ENCODE data around the gene SRRM3.
"Not testable (repeated sequence)": the region's sequence is repeated elsewhere in the genome, so short reads cannot be mapped to it uniquely, and the experiment has no call there.

Gene SRRM3

GRCh38 chr7:76231071-76231470 is 29.4 kb downstream of the SRRM3 start:
- DNase-seq, result no peak

DNA sequence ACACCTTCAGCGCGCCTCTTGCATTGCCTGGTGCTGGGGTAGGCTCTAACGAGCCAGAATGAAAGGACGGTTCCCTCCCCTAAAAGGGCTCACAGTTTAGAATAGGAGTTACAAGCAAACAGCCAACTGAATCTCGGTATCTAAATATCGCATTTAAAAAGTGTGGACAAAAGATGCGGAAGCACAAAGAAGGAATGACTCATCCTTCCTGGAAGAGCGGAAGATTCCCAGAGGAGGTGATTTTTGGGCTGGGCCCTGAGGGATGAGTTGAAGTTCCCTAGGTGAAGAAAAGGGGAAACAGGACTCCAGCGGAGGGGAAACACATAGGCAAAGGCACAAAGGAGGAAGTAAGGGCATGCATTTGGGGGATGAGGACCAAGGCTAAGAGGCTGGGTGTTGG is 29.9 kb downstream of the SRRM3 start:
- DNase-seq, result no peak

DNA sequence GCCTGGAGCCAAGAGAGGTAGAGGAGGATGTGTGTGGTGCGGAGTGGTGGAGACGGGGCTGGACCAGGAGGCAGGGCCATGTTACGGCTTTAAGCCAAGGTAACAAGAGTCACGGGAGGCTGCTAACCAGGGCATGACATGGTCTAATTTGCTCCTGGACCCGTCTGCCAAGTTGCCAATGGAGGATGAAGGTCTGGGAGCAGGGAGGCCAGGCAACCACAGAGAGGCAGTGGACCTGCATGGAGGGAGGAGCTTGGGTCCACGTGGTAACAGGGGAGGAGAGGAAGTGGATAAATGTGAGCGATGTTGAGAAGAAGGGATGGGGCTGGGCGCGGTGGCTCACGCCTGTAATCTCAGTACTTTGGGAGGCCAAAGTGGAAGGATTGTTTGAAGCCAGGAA is 31.0 kb downstream of the SRRM3 start:
- no peak for DNase-seq

- no peak for DNase-seq
These were observed 32.0 kb downstream of the SRRM3 start for GRCh38 chr7:76233538-76234281.

DNA sequence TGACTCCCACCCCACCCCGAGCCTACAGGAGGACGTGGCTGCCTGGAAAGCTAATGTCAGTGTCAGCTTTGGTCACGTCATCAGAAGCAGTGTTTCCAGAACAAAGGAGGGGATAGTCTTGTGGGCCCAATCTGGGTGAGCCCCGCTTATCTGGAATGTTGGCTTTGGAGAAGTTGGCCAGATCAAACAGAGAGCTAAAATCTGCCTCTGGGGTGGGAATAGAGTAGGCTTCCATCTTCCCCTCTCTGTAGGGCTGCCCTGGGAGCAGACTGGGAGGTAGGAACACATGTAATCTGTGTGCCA is 32.5 kb downstream of the SRRM3 start:
- no peak for DNase-seq

DNA sequence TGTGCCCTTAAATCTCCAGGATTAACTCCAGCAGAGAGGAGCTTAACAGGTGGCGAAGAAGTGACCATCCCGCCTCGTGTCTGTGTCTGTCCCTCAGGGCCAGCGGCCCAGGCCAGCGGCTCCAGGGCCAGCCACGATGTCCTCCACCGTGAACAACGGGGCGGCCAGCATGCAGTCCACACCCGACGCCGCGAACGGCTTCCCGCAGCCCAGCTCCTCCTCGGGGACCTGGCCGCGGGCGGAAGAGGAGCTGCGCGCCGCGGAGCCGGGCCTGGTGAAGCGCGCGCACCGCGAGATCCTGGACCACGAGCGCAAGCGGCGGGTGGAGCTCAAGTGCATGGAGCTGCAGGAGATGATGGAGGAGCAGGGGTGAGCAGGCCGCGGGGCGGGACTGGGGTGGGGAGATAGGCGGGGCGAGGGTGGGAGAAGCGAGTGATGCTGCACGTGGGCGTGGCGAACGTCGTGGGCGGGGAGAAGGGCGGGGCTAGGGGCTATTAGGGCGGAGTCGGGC is 33.3 kb downstream of the SRRM3 start:
- DNase-seq, result peak; percentile 82

DNA sequence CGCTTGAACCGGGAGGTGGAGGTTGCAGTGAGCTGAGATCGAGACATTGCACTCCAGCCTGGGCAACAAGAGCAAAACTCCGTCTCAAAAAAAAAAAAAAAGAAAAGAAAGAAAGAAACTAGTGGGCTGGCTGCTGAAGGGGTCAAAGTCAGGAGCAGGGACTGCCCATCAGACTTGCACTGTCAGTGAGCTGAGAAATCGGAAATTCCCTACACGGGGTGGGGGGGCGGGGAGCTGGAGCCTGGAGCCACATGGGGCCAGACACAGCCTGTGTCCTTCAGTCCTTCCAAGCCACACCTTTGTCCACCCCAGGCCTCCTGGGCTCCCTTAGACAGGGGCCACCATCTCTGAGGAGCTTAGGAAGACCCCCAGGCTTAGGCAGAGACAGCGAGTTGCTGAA is 34.5 kb downstream of the SRRM3 start:
- DNase-seq, result no peak

GRCh38 chr7:76238326-76238725 is 36.6 kb downstream of the SRRM3 start:
- DNase-seq, result no peak

GRCh38 chr7:76241141-76241540 is 39.4 kb downstream of the SRRM3 start:
- no peak for DNase-seq

- not testable (repeated sequence) for DNase-seq
These were observed 40.9 kb downstream of the SRRM3 start for GRCh38 chr7:76242517-76243063.

- DNase-seq, result no peak
These were observed 43.2 kb downstream of the SRRM3 start for GRCh38 chr7:76244781-76245391.

- DNase-seq, result no peak
These were observed 45.2 kb downstream of the SRRM3 start for GRCh38 chr7:76246804-76247389.

GRCh38 chr7:76247938-76248337 is 46.2 kb downstream of the SRRM3 start:
- DNase-seq, result no peak

- DNase-seq, result no peak
These were observed 50.3 kb downstream of the SRRM3 start for GRCh38 chr7:76252021-76252420.

DNA sequence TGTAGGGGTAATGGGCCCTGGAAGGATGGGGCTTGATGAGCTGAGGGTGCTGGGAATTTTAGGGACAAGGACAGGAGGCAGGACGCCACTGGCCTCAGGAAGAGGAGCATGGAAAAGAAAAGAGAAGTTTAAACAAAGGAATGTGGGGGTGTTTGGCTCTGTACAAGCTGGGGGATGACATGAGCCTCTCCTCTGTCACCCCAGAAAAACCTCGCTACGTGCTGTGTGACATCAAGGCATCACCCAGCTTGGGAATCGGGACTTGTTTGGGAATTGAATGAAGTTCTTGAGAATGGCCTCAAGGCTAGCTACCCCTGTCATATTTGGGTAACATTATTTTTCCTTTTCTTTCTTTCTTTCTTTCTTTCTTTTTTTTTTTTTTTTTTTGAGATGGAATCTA is 53.1 kb downstream of the SRRM3 start:
- no peak for DNase-seq

GRCh38 chr7:76257973-76258372 is 56.3 kb downstream of the SRRM3 start:
- no peak for DNase-seq

DNA sequence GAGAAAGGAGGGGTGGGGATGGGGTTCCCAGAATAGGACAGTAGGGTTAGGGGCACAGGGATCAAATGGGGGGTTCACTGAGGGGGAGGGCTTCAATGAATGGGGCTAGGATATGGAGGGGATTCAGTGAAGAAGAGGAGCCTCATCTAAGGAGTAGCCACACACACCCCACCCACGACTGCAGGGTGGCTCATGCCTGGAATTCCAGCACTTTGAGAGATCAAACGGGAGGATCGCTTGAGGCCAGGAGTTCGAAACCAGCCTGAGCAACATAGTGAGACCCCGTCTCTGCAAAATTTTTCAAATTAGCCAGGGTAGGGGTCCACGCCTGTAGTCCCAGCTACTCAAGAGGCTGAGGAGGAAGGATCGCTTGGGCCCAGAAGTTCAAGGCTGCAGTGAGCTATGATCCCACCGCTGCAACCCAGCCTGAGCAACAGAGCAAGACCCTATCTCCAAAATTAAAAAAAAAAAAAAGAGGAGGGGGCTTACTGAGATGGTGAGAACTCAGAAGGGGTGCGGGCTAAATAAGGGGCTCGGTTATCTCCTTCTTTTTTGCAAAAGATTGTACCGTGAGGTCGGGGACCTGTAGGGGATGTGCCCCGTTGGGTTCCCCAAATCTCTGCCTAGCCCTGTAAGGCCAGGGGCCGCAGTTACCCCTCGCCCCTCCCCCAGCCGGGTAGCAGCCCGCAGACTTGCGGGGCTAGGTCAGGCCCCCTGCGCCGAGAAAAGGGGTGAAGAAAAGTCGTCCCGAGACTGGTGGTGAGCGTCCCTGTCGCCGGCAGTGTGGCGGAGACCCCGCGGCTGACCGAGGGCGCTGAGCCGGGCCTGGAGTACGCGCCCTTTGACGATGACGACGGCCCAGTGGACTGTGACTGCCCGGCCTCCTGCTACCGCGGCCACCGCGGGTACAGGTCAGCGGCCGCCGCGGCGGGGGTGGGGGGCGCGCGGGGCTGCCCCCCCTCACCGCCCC is 57.7 kb downstream of the SRRM3 start:
- no peak for DNase-seq

- no peak for DNase-seq
These were observed 58.5 kb downstream of the SRRM3 start for GRCh38 chr7:76260171-76260703.

GRCh38 chr7:76261329-76261728 is 59.6 kb downstream of the SRRM3 start:
- no peak for DNase-seq

- no peak for DNase-seq
These were observed 60.2 kb downstream of the SRRM3 start for GRCh38 chr7:76261931-76262330.

DNA sequence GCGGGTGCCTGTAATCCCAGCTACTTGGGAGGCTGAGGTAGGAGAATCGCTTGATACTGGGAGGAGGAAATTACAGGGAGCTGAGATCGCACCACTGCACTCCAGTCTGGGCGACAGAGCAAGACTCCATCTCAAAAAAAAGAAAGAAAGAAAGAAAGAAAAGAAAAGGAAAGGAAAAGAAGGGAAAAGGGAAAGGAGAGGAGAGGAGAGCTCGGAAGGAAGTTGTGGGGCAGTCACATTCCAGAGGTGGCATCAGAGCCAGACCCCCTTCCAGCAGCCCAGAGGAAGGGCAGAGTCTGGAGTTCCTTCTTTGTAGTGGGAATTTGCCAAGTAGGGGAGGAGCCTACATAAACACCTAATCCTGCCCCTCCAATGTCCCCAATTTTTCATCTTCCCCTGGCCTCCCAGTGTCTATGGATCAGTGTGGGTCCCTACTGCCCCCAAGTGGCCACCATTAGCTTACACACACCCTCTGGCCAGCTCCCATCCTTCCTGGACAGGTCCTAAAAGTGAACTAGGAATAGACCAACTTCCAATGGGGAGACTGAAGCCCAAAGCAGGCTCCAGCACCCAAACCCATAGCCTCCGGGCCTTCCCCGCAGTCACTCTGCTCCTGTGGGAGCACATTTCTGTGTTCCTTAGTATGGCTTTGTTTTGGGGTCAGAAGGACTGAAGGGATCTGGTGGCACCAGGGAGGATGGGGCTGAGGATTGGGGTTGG is 61.1 kb downstream of the SRRM3 start:
- DNase-seq, result peak; percentile 43

DNA sequence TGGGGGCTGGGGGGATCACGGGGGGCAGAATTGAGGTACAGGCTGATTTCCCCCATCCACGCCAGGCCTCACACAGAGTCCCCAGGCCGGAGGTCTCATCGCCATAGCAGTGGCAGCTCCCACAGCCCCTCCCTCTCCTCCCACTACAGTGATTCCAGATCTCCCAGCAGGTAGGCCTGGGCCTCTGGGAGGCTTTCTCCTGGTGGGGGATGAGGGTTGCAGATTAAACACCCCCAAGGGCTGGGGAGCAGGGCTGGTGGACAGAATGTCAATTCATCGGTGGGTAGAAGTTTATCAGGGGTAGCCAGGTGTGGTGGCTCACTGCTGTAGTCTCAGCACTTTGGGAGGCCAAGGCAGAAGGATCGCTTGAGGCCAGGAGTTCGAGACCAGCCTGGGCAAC is 63.6 kb downstream of the SRRM3 start:
- DNase-seq, result no peak
